Heart left ventricle (tissue), 13 donors: ENCODE measurements around the gene CXADR.

ENCODE experiments used
- CTCF ChIP-seq, 12 donors: fragments of 200-600 bp; sonication (generic) in 4 of 12; IDR thresholded peaks; one replicate each; pipeline versions ENCODE4 v1.5.0 to v1.8.0; 2018 to 2022; ENCODE audit warnings: antibody characterized with exemption in 12 of 12, mild to moderate bottlenecking in 5 of 12
- POLR2A ChIP-seq, 2 donors: fragments of 450-650 bp; IDR thresholded peaks; one replicate each; pipeline ENCODE4 v1.6.1; 2017; ENCODE audit warnings: antibody characterized with exemption in 2 of 2, mild to moderate bottlenecking in 2 of 2, moderate library complexity in 2 of 2
- donor health status: ischemic (EF 13 %, LVEDD 7.1; RV severe dilation, severe dysfunction).
- donor health status: DM: no; HTN: yes; CAD: no.
- donor health status: DM: no; HTN: no; CAD: no.
- donor health status: ischemic (EF 25% LVEDD 6.9; RV normal size, moderate dysfunction).
- donor health status: ischemic (EF 25% LVEDD 5.7; RV mildly dilated, moderate dysfunction).
- donor health status: ischemic (EF 35%, LVEDD 5.7; RV mildly dilated, moderate dysfunction).
- donor health status: nonischemic (EF 11% LVEDD 7.7; RV severe dilation, severe dysfunction).
- donor health status: DM: yes; HTN: yes; CAD: no.
- donor health status: PGD.
- donor health status: ischemic (EF 29% LVEDD 5.4; RV normal size, mild dysfunction).
- donor health status: nonischemic (EF 23%, LVEDD 6.1; RV moderate dilation, normal function).

DNA sequence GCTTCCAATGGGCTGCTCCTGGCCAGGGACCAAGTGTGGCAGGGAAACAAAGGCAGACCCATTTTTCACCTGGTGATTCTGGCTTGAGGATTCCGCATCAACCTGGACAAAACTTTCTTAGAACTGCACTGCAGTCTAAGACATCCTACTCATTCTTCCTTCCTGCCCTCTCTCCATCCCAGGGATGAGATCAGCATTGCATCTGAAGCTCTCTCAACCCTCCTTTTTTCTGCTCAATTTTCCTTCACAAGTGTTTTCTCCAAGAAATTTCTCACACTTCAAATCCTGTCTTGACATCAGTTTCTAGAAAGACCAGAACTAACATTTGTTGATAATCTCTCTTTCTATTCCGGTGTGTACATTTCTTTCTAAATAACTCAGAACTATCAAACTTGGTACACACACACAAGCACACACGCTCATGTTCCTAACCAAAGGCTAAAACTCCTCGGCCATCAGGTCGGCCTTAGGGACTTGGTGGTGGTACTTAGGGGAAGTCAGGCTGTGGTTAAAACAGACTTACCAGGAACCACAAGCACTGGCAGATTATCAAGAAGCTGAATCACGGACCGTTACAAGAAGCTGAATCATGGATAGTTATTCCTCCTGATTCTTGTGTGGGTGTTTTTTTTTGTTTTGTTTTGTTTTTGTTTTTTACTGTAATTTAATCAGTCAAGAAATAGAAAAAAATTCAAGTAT is 21.0 kb upstream of the CXADR start:
- TF ChIP-seq CTCF (IDR thresholded peaks at IDR 0.05) (no peak), POLR2A (IDR thresholded peaks at IDR 0.05) (no peak)
